Activated CD4-positive, alpha-beta T cell treated with anti-CD3 and anti-CD28 coated beads, Interleukin-2, amount 10 ng/mL, durations not matched to agents 24 days and 14 days (primary cell): ENCODE data around the gene LCN6. TPM values are rescaled to one million over a fixed set of nuclear protein-coding genes. Genes with fewer than 3 reads are reported as not detected.
"Not testable (repeated sequence)": the region's sequence is repeated elsewhere in the genome, so short reads cannot be mapped to it uniquely, and the experiment has no call there.

Experiments used
- DNase-seq: peaks from one replicate; pipeline ENCODE4 v3.0.0; 2022
- H3K27ac Mint-ChIP-seq: one replicate; pipeline ENCODE4 v1.8.0; 2022; ENCODE audit warnings: mild to moderate bottlenecking, mixed read lengths
- H3K27me3 Mint-ChIP-seq: one replicate; pipeline ENCODE4 v1.8.0; 2022; ENCODE audit warnings: mixed read lengths
- H3K36me3 Mint-ChIP-seq: one replicate; pipeline ENCODE4 v1.8.0; 2022; ENCODE audit warnings: low read depth, mild to moderate bottlenecking, mixed read lengths
- H3K4me1 Mint-ChIP-seq: one replicate; pipeline ENCODE4 v1.8.0; 2021; ENCODE audit warnings: mixed read lengths
- H3K4me3 Mint-ChIP-seq: one replicate; pipeline ENCODE4 v1.8.0; 2022; ENCODE audit warnings: mild to moderate bottlenecking, moderate library complexity, mixed read lengths
- H3K9me3 Mint-ChIP-seq: one replicate; pipeline ENCODE4 v1.8.0; 2021; ENCODE audit warnings: mixed read lengths
- intact Hi-C: fragments of 100-400 bp; cut with micrococcal nuclease; formaldehyde crosslinking; loops from one replicate; pipeline ENCODE4 v1.15.1; 2023
- total RNA-seq: library from RNA; stranded (reverse); gene quantifications from 2 replicates; pipeline ENCODE4 v1.2.3, GENCODE V29; 2022

LCN6 gene
- total RNA-seq, 1 donor from 2014 or later, result not detected

DNA sequence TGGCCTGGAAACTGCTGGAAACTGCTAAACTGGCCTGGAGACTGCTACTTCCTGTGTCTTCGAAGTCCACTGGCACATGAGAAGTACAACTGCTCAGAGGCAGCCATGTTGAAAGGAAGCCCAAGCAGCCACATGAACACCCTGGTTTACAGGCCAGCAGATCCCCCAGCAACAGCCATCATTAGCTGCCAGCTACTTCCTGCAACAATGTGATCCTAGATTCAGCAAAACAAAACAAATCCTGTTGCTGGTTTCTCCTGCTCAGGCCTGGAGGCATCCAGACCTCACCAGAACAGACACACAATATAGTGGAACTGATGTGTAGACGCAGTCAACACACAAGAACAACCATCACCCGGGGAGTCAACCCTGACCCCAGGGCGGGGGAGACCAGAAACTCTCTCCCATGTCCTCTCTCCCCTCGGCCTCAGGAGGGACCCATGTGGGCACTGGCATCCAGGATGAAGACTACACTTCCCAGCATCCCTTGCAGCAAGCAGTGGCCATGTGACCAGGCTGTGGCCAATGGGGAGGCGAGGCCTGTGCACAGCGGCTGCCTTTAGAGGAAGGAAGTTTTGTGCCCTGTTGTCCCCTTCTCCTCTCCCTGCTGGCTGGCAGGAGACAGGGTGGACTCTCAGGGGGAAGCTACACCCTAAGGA, 25.2 kb upstream of the LCN6 start:
- Mint-ChIP-seq H3K9me3 (peaks cover 8% of the 10 kb centered on the region), H3K36me3 (no peaks in the 10 kb centered on the region), H3K4me1 (no peaks in the 10 kb centered on the region), H3K4me3 (no peak overlapping the region), H3K27ac (no peak overlapping the region), H3K27me3 (peaks cover 10% of the 10 kb centered on the region)
- DNase-seq, result peak; percentile 67
- intact Hi-C loops, result no loop called here

- no peak for DNase-seq
- intact Hi-C loops, result no loop called here
- H3K36me3 Mint-ChIP-seq, result no peaks in the 10 kb centered on the region
- no peak overlapping the region for H3K4me3 Mint-ChIP-seq
- no peak overlapping the region for H3K27ac Mint-ChIP-seq
- peaks cover 8% of the 10 kb centered on the region for H3K9me3 Mint-ChIP-seq
- H3K4me1 Mint-ChIP-seq, result peaks cover 2% of the 10 kb centered on the region
- peaks cover 3% of the 10 kb centered on the region for H3K27me3 Mint-ChIP-seq
These were observed 23.6 kb upstream of the LCN6 start for GRCh38 chr9:136771907-136772415.

- Mint-ChIP-seq H3K27ac (no peak overlapping the region), H3K4me1 (peaks cover 6% of the 10 kb centered on the region), H3K4me3 (no peak overlapping the region), H3K9me3 (peaks cover 8% of the 10 kb centered on the region), H3K36me3 (no peaks in the 10 kb centered on the region), H3K27me3 (peaks cover 4% of the 10 kb centered on the region)
- intact Hi-C loops, result no loop called here
- peak; percentile 85 for DNase-seq
These were observed 21.4 kb upstream of the LCN6 start for GRCh38 chr9:136769710-136770191.

- peak; percentile 72 for DNase-seq
- peak overlapping the region; percentile 66 for H3K27ac Mint-ChIP-seq
- intact Hi-C loops, H3K4me1 Mint-ChIP-seq, H3K27me3 Mint-ChIP-seq, H3K4me3 Mint-ChIP-seq, H3K36me3 Mint-ChIP-seq, H3K9me3 Mint-ChIP-seq: not testable (repeated sequence)
These were observed 18.2 kb upstream of the LCN6 start for GRCh38 chr9:136766410-136767120.

DNA sequence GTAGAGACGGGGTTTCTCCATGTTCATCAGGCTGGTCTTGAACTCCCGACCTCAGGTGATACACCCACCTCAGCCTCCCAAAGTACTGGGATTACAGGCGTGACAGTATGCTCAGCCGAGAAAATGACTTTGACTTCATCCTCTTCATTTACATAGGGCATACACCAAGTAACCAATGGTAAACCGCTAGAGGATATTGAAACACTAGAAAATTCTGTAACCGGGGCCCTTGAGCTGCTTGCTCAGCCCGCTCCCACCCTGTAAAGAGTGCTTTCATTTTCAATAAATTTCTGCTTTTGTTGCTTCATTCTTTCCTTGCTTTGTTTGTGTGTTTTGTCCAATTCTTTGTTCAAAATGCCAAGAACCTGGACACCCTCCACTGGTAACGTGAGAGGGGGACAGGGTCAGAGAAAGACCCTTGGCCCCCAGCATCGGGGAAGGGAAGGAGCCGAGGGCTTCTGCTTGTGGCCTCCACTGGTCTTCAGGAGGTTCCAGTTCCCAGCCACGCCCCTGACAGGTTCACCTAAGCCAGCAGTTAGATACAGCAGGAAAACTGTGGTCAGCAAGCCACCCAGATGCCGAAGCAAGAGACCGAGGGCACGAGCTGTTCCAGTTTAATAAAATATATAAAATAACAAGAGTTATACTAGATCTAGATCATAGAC, 17.6 kb upstream of the LCN6 start:
- H3K27me3 Mint-ChIP-seq, DNase-seq, intact Hi-C loops, H3K36me3 Mint-ChIP-seq, H3K4me3 Mint-ChIP-seq, H3K9me3 Mint-ChIP-seq, H3K27ac Mint-ChIP-seq, H3K4me1 Mint-ChIP-seq: not testable (repeated sequence)

DNA sequence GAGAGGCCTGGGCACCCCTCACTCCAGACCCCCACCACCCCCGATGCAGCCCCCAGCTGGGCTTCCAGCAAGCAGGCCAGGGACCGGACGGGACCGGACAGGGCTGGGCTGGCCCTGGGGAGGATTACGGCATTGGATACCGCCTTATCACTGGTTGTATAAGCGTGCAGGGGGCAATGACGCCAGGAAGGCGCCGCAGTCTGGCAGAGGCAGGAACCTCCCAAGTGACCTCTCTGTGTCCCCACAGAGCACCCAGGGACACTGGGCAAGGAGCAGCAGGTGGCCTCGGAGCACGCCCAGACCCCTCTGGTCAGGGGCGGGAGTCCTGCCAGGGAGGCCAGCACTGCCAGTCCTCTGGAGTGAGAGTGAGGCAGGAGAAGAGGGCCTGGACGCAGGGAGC, 16.7 kb upstream of the LCN6 start:
- no peak overlapping the region for H3K27ac Mint-ChIP-seq
- H3K27me3 Mint-ChIP-seq, result peaks cover 6% of the 10 kb centered on the region
- intact Hi-C loops, result no loop called here
- H3K36me3 Mint-ChIP-seq, result no peaks in the 10 kb centered on the region
- peaks cover 8% of the 10 kb centered on the region for H3K4me1 Mint-ChIP-seq
- DNase-seq, result no peak
- no peaks in the 10 kb centered on the region for H3K9me3 Mint-ChIP-seq
- H3K4me3 Mint-ChIP-seq, result no peak overlapping the region

DNA sequence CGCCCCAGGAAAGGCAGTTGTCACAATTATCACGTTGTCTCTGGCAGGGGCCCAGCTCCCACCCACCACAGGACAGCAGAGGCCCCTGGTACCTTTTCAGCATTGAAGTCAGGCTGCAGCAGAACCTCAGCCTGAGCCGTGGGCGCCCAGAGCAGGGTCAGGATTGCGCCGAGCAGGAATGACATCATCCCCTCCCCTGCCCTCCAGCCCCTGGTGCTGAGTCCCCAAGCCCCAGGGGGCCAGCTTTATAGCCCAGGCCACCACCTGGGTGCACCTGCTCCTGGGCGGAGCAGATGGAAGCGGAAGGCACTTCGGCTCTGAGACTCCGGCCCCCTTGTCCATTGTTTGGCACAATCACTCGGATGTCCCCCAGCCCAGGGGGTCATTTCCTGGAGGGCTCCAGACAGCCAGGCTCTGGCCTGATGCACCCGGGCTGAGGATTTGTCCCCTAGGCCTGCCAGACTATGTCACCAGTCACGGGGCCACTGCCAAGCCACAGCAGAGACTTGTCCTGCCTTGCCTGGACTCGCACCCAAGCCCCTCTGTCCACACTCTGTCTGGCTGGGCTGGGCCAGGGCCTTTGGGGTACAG, 16.1 kb upstream of the LCN6 start, which contains the start of gene LCN15:
LCN15 (minus strand) TSS at position 218 of the 591 bp plus-strand sequence; CDS start at position 188, 30 bp downstream.
- intact Hi-C loops, result no loop called here
- peaks cover 6% of the 10 kb centered on the region for H3K27me3 Mint-ChIP-seq
- H3K27ac Mint-ChIP-seq, result no peak within 1 kb of the TSS
- H3K36me3 Mint-ChIP-seq, result no peaks in the 10 kb centered on the region
- H3K9me3 Mint-ChIP-seq, result no peaks in the 10 kb centered on the region
- no peak for DNase-seq
- H3K4me3 Mint-ChIP-seq, result no peak within 1 kb of the TSS
- peaks cover 8% of the 10 kb centered on the region for H3K4me1 Mint-ChIP-seq

GRCh38 chr9:136763649-136764035, 15.3 kb upstream of the LCN6 start:
- Mint-ChIP-seq H3K9me3 (no peaks in the 10 kb centered on the region), H3K27me3 (peaks cover 6% of the 10 kb centered on the region), H3K27ac (no peak overlapping the region), H3K4me1 (peaks cover 8% of the 10 kb centered on the region), H3K4me3 (no peak overlapping the region), H3K36me3 (no peaks in the 10 kb centered on the region)
- intact Hi-C loops, result no loop called here
- DNase-seq, result no peak

DNA sequence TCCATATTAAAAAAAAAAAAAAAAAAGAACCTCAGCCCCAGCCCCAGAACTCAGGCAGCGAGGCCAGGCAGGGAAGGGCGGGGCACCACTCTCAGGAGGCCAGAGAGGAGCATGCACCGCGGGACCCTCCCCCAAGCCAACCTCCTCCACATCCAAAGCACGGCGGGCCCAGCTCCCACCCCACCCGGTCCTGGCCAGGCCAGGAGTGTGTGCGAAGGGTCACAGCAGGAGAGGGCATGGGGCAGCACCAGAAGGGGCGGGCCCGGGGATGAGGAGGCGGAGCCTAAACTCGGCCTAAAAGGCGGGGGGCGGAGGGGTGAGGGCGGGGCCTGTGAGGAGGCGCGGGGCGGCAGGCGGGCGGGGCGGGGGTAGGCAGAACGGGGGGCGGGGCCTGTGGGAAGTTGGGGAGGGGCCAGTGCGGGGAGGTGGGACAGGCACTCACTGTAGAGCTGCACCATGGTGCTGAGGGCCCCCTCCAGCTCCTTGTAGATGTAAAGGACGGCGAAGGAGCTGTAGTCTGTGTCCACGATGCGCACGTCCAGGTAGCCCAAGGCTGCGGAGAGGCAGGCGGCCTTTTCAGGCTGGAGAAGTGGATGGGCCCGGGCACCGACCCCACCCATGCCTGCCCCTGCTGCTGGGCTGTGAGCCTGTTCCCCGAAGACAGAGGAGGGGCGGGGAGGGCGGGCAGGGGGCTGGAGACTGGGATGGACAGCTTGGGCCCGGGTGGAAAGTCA, 14.8 kb upstream of the LCN6 start:
- Mint-ChIP-seq H3K36me3 (no peaks in the 10 kb centered on the region), H3K27me3 (peaks cover 6% of the 10 kb centered on the region), H3K4me1 (peaks cover 8% of the 10 kb centered on the region), H3K4me3 (no peak overlapping the region), H3K27ac (no peak overlapping the region), H3K9me3 (no peaks in the 10 kb centered on the region)
- peak; percentile 83 for DNase-seq
- intact Hi-C loops, result no loop called here

GRCh38 chr9:136762221-136762691, 13.9 kb upstream of the LCN6 start:
- intact Hi-C loops, result no loop called here
- peaks cover 6% of the 10 kb centered on the region for H3K27me3 Mint-ChIP-seq
- no peaks in the 10 kb centered on the region for H3K9me3 Mint-ChIP-seq
- DNase-seq, result no peak
- no peaks in the 10 kb centered on the region for H3K36me3 Mint-ChIP-seq
- H3K27ac Mint-ChIP-seq, result no peak overlapping the region
- H3K4me1 Mint-ChIP-seq, result peaks cover 8% of the 10 kb centered on the region
- H3K4me3 Mint-ChIP-seq, result no peak overlapping the region

GRCh38 chr9:136761545-136761981, 13.2 kb upstream of the LCN6 start:
- DNase-seq, result no peak
- intact Hi-C loops, result no loop called here
- Mint-ChIP-seq H3K4me1 (peaks cover 2% of the 10 kb centered on the region), H3K27me3 (peaks cover 1% of the 10 kb centered on the region), H3K27ac (no peak overlapping the region), H3K9me3 (no peaks in the 10 kb centered on the region), H3K4me3 (no peak overlapping the region), H3K36me3 (no peaks in the 10 kb centered on the region)

GRCh38 chr9:136760834-136761544, 12.7 kb upstream of the LCN6 start:
- H3K9me3 Mint-ChIP-seq, H3K27me3 Mint-ChIP-seq, H3K27ac Mint-ChIP-seq, H3K4me3 Mint-ChIP-seq, H3K4me1 Mint-ChIP-seq, H3K36me3 Mint-ChIP-seq, intact Hi-C loops: not testable (repeated sequence)
- DNase-seq, result peak; percentile 73

GRCh38 chr9:136760424-136760823, 12.1 kb upstream of the LCN6 start:
- peaks cover 1% of the 10 kb centered on the region for H3K27me3 Mint-ChIP-seq
- H3K4me3 Mint-ChIP-seq, result no peak overlapping the region
- peaks cover 3% of the 10 kb centered on the region for H3K9me3 Mint-ChIP-seq
- DNase-seq, result no peak
- no peak overlapping the region for H3K27ac Mint-ChIP-seq
- intact Hi-C loops, result no loop called here
- peaks cover 2% of the 10 kb centered on the region for H3K4me1 Mint-ChIP-seq
- H3K36me3 Mint-ChIP-seq, result no peaks in the 10 kb centered on the region
